Astrocyte of the spinal cord (primary cell): ENCODE data around the gene ENOX2.

Experiments used
- DNase-seq: peaks from one replicate; pipeline ENCODE4 v3.0.0; 2011; ENCODE audit warnings: low read depth, low spot score
- H3K4me3 ChIP-seq: 2 replicates; pipeline ENCODE4 v1.5.1; 2011; ENCODE audit warnings: low read depth, mild to moderate bottlenecking, low read length, moderate library complexity
- CTCF ChIP-seq: IDR thresholded peaks from 2 replicates; pipeline ENCODE4 v1.5.1; 2012; ENCODE audit warnings: low read depth, mild to moderate bottlenecking, low read length, inconsistent platforms
- in situ Hi-C: cut with HindIII; loops from 2 replicates; pipeline ENCODE4 v1.10.0; 2017; ENCODE audit warnings: low sequenced_read_pairs

Gene ENOX2

GRCh38 chrX:130700629-130701028 lies 202.4 kb downstream of the ENOX2 start:
- TF ChIP-seq CTCF = no peak
- in situ Hi-C loops = no loop called here

GRCh38 chrX:130699618-130700017 lies 203.4 kb downstream of the ENOX2 start:
- no peak for DNase-seq
- TF ChIP-seq CTCF = no peak

More at GRCh38 chrX:130700629-130701028, 202.4 kb downstream of the ENOX2 start:
- no peak overlapping the region for H3K4me3 ChIP-seq
- no peak for DNase-seq

GRCh38 chrX:130696542-130696941 lies 206.5 kb downstream of the ENOX2 start:
- no peak for TF ChIP-seq CTCF

More at GRCh38 chrX:130699618-130700017, 203.4 kb downstream of the ENOX2 start:
- no peak overlapping the region for H3K4me3 ChIP-seq
- in situ Hi-C loops = no loop called here

GRCh38 chrX:130695931-130696330 lies 207.1 kb downstream of the ENOX2 start:
- no peak for DNase-seq
- in situ Hi-C loops = no loop called here
- no peak overlapping the region for H3K4me3 ChIP-seq
- TF ChIP-seq CTCF = no peak

More at GRCh38 chrX:130696542-130696941, 206.5 kb downstream of the ENOX2 start:
- in situ Hi-C loops = no loop called here
- H3K4me3 ChIP-seq = no peak overlapping the region
- DNase-seq = no peak

- no peak for DNase-seq
- no peak overlapping the region for H3K4me3 ChIP-seq
- in situ Hi-C loops = no loop called here
- TF ChIP-seq CTCF = no peak
These were observed 208.0 kb downstream of the ENOX2 start for GRCh38 chrX:130694983-130695382.

GRCh38 chrX:130691576-130691975 lies 211.4 kb downstream of the ENOX2 start:
- no peak for TF ChIP-seq CTCF
- H3K4me3 ChIP-seq = no peak overlapping the region
- in situ Hi-C loops = no loop called here
- DNase-seq = no peak

- no peak for DNase-seq
- TF ChIP-seq CTCF = no peak
- in situ Hi-C loops = no loop called here
- no peak overlapping the region for H3K4me3 ChIP-seq
These were observed 214.6 kb downstream of the ENOX2 start for GRCh38 chrX:130688360-130688759.
